ENCODE measurements around the gene LEAP2. TPM values are rescaled to one million over a fixed set of nuclear protein-coding genes. Genes with fewer than 3 reads are reported as not detected.

LEAP2 gene
- total RNA-seq, 1 donor from 2014 or later = 1.9 TPM

- H3K4me3 ChIP-seq = no peak overlapping the region
- no peaks in the 10 kb centered on the region for H3K27me3 ChIP-seq (ENCODE audit: low read depth)
- no peaks in the 10 kb centered on the region for H3K9me3 ChIP-seq (replicated peaks)
- TF ChIP-seq, protein P1, sequence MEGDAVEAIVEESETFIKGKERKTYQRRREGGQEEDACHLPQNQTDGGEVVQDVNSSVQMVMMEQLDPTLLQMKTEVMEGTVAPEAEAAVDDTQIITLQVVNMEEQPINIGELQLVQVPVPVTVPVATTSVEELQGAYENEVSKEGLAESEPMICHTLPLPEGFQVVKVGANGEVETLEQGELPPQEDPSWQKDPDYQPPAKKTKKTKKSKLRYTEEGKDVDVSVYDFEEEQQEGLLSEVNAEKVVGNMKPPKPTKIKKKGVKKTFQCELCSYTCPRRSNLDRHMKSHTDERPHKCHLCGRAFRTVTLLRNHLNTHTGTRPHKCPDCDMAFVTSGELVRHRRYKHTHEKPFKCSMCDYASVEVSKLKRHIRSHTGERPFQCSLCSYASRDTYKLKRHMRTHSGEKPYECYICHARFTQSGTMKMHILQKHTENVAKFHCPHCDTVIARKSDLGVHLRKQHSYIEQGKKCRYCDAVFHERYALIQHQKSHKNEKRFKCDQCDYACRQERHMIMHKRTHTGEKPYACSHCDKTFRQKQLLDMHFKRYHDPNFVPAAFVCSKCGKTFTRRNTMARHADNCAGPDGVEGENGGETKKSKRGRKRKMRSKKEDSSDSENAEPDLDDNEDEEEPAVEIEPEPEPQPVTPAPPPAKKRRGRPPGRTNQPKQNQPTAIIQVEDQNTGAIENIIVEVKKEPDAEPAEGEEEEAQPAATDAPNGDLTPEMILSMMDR (IDR thresholded peaks at IDR 0.05; ENCODE audit: borderline replicate concordance) = no peak
- no peaks in the 10 kb centered on the region for H3K4me1 ChIP-seq
- DNase-seq = no peak
- intact Hi-C loops (cut with micrococcal nuclease) = no loop called here
- H3K36me3 ChIP-seq = peaks cover 86% of the 10 kb centered on the region
- H3K27ac ChIP-seq (replicated peaks) = no peak overlapping the region
Observed at GRCh38 chr5:132884548-132884947, 11.1 kb downstream of the LEAP2 start.

DNA sequence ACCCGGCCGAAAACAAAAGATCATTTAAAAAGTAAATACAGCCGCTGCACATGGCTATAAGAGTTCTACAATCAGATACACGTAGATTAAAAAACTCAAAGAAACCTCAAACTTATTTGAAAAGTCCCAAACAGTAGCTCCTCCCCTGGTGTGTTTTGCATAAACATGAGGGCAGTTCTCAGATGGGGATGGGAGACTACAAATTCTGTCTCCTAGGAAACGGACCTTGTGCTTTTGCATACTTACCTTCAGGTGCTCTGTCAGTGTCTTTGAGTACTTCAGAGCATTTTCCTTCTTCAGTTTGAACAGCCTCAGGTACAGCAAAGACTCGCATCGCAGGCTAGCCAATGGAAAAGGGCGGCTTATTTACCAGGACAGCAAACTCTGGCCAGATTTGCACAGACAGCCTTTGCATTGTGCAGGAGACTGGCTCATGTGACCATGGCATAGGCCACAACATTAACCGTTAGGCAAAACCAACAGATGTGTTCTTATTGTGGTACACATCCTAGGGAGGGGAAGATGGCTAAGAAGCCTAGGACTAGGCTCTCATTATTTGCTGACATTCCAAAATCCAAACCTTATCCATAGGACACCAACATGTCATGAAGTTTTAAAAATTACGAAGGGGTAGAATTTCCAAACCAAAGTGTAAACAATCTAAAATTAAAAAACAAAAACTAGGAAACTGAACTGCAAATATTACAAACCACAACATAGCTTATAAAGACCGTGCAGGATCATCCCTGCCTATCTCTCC is 12.8 kb downstream of the LEAP2 start:
- no peak for DNase-seq
- no peaks in the 10 kb centered on the region for H3K4me1 ChIP-seq
- peaks cover 85% of the 10 kb centered on the region for H3K36me3 ChIP-seq
- no peak overlapping the region for H3K4me3 ChIP-seq
- intact Hi-C loops (cut with micrococcal nuclease) = no loop called here
- no peak overlapping the region for H3K27ac ChIP-seq (replicated peaks)
- TF ChIP-seq, protein P1 (IDR thresholded peaks at IDR 0.05; ENCODE audit: borderline replicate concordance) = no peak
- no peaks in the 10 kb centered on the region for H3K27me3 ChIP-seq (ENCODE audit: low read depth)
- no peaks in the 10 kb centered on the region for H3K9me3 ChIP-seq (replicated peaks)

DNA sequence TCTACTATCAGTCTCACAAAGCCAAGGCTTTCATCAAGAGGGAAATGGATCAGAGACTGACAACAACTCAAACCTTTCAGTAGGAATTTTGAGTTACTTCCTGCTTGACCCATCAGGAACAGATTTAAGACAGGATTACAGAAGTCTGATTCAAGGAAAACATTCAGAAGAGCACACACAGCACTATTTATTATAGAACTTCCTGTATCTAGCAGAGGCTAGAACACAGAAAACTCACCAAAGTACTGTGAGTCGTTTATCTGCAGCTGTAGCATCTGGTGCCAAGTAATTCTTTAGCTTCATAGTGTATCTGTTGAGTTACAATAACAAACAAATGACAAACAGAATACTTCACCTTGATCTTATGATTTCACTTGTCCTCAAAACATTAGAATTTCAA is 13.8 kb downstream of the LEAP2 start:
- peaks cover 85% of the 10 kb centered on the region for H3K36me3 ChIP-seq

GRCh38 chr5:132889501-132889900 is 16.0 kb downstream of the LEAP2 start:
- intact Hi-C loops (cut with micrococcal nuclease) = no loop called here
- no peak for DNase-seq
- Histone ChIP-seq H3K36me3 (peaks cover 95% of the 10 kb centered on the region), H3K4me1 (peaks cover 8% of the 10 kb centered on the region), H3K27ac (replicated peaks) (no peak overlapping the region), H3K9me3 (replicated peaks) (no peaks in the 10 kb centered on the region), H3K27me3 (ENCODE audit: low read depth) (no peaks in the 10 kb centered on the region), H3K4me3 (no peak overlapping the region)
- TF ChIP-seq, protein P1 (IDR thresholded peaks at IDR 0.05; ENCODE audit: borderline replicate concordance) = no peak

More for the DNA sequence above, 13.8 kb downstream of the LEAP2 start:
- no peaks in the 10 kb centered on the region for H3K9me3 ChIP-seq (replicated peaks)
- no peak overlapping the region for H3K4me3 ChIP-seq
- TF ChIP-seq, protein P1 (IDR thresholded peaks at IDR 0.05; ENCODE audit: borderline replicate concordance) = no peak
- intact Hi-C loops (cut with micrococcal nuclease) = no loop called here
- no peaks in the 10 kb centered on the region for H3K4me1 ChIP-seq
- no peak for DNase-seq
- H3K27me3 ChIP-seq (ENCODE audit: low read depth) = no peaks in the 10 kb centered on the region
- no peak overlapping the region for H3K27ac ChIP-seq (replicated peaks)

DNA sequence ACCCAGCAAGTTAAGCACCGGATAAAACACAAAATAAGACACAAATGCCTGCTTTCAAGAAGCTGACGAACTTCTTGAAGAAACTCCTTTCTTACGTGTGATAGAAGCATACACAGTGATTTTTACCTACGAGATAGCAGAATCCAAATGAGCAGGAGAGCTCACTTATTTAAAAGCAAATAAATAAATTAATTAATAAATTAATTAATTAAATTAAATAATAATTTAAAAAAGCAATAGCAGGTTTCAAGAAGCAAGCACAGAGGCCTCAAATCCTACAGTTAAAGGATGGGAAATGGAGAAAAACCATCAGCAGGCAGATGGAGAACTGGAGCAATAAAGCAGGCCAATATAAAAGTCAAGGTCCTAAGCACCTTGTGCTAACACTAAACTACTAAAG is 17.3 kb downstream of the LEAP2 start:
- DNase-seq = no peak
- no peak overlapping the region for H3K4me3 ChIP-seq
- no peaks in the 10 kb centered on the region for H3K27me3 ChIP-seq (ENCODE audit: low read depth)
- no peak overlapping the region for H3K27ac ChIP-seq (replicated peaks)
- intact Hi-C loops (cut with micrococcal nuclease) = no loop called here
- no peaks in the 10 kb centered on the region for H3K9me3 ChIP-seq (replicated peaks)
- H3K36me3 ChIP-seq = peaks cover 98% of the 10 kb centered on the region
- TF ChIP-seq, protein P1 (IDR thresholded peaks at IDR 0.05; ENCODE audit: borderline replicate concordance) = no peak
- H3K4me1 ChIP-seq = peaks cover 22% of the 10 kb centered on the region
